Muscle of arm (tissue), 12 donors: ENCODE data around the gene TBC1D9. TPM values are rescaled to one million over a fixed set of nuclear protein-coding genes. Genes with fewer than 3 reads are reported as not detected.
A peak's percentile ranks its signal among the peaks of the same experiment; 100 is the strongest.

Experiments used
- DNase-seq: peaks from one replicate; pipeline ENCODE4 v3.0.0-alpha.2; 2013
- polyA plus RNA-seq, 12 donors: library from polyadenylated mRNA; unstranded; fragments of 120-200 nt; gene quantifications; one replicate each; pipeline ENCODE4 v1.2.1, GENCODE V29; 2013; ENCODE audit not compliant: insufficient read length in 12 of 12

Gene TBC1D9
- polyA plus RNA-seq, 12 donors, result 14.8 to 27.7 (median 19.3) TPM; not detected in 1

- peak; percentile 17 for DNase-seq
Measured at GRCh38 chr4:140653718-140654494, 102.3 kb downstream of the TBC1D9 start.

GRCh38 chr4:140652601-140653000 is 103.6 kb downstream of the TBC1D9 start:
- DNase-seq, result no peak

- DNase-seq, result no peak
Measured at GRCh38 chr4:140648716-140649308, 107.4 kb downstream of the TBC1D9 start.

GRCh38 chr4:140645614-140646412 is 110.4 kb downstream of the TBC1D9 start:
- DNase-seq, result no peak

GRCh38 chr4:140645196-140645595 is 111.0 kb downstream of the TBC1D9 start:
- no peak for DNase-seq

- DNase-seq, result no peak
Measured at GRCh38 chr4:140644470-140645185, 111.6 kb downstream of the TBC1D9 start.

GRCh38 chr4:140643571-140644055 is 112.6 kb downstream of the TBC1D9 start:
- no peak for DNase-seq

GRCh38 chr4:140642674-140643437 is 113.3 kb downstream of the TBC1D9 start:
- DNase-seq, result no peak

GRCh38 chr4:140641789-140642439 is 114.3 kb downstream of the TBC1D9 start:
- DNase-seq, result no peak

GRCh38 chr4:140641105-140641555 is 115.1 kb downstream of the TBC1D9 start:
- no peak for DNase-seq

- DNase-seq, result no peak
Measured at GRCh38 chr4:140640150-140640748, 115.9 kb downstream of the TBC1D9 start.

- no peak for DNase-seq
Measured at GRCh38 chr4:140639066-140639465, 117.1 kb downstream of the TBC1D9 start.

GRCh38 chr4:140637836-140638235 is 118.3 kb downstream of the TBC1D9 start:
- DNase-seq, result no peak

- DNase-seq, result no peak
Measured at GRCh38 chr4:140635606-140636005, 120.6 kb downstream of the TBC1D9 start.

GRCh38 chr4:140633951-140634350 is 122.2 kb downstream of the TBC1D9 start:
- DNase-seq, result no peak

- DNase-seq, result no peak
Measured at GRCh38 chr4:140633124-140633523, 123.1 kb downstream of the TBC1D9 start.

GRCh38 chr4:140630246-140630645 is 125.9 kb downstream of the TBC1D9 start:
- DNase-seq, result no peak

GRCh38 chr4:140628016-140628415 is 128.2 kb downstream of the TBC1D9 start:
- DNase-seq, result no peak

GRCh38 chr4:140626661-140627376 is 129.4 kb downstream of the TBC1D9 start:
- DNase-seq, result no peak
